Effector CD4-positive, alpha-beta T cell (primary cell): Measurements from ENCODE around the gene ETV6.

Source experiments
- DNase-seq: peaks from one replicate; pipeline ENCODE4 v3.0.0-alpha.2; 2020

The ETV6 gene

GRCh38 chr12:11786638-11787365 lies 137.3 kb downstream of the ETV6 start:
- DNase-seq: no peak

- no peak for DNase-seq
These were observed 138.0 kb downstream of the ETV6 start for GRCh38 chr12:11787437-11787836.

GRCh38 chr12:11787933-11788849 lies 138.7 kb downstream of the ETV6 start:
- DNase-seq: no peak

GRCh38 chr12:11793921-11794710 lies 144.6 kb downstream of the ETV6 start:
- DNase-seq: no peak

- no peak for DNase-seq
These were observed 145.3 kb downstream of the ETV6 start for GRCh38 chr12:11794751-11795150.

GRCh38 chr12:11795192-11795912 lies 145.9 kb downstream of the ETV6 start:
- DNase-seq: no peak

GRCh38 chr12:11795913-11796459 lies 146.5 kb downstream of the ETV6 start:
- no peak for DNase-seq

- no peak for DNase-seq
These were observed 147.9 kb downstream of the ETV6 start for GRCh38 chr12:11797317-11797913.

GRCh38 chr12:11798006-11798708 lies 148.7 kb downstream of the ETV6 start:
- no peak for DNase-seq

- DNase-seq: no peak
These were observed 149.5 kb downstream of the ETV6 start for GRCh38 chr12:11798856-11799501.

- DNase-seq: no peak
These were observed 150.0 kb downstream of the ETV6 start for GRCh38 chr12:11799502-11799873.

GRCh38 chr12:11801643-11802042 lies 152.2 kb downstream of the ETV6 start:
- DNase-seq: no peak

- no peak for DNase-seq
These were observed 154.7 kb downstream of the ETV6 start for GRCh38 chr12:11804130-11804529.

GRCh38 chr12:11805043-11805442 lies 155.6 kb downstream of the ETV6 start:
- DNase-seq: no peak

- DNase-seq: no peak
These were observed 156.2 kb downstream of the ETV6 start for GRCh38 chr12:11805680-11806079.

- no peak for DNase-seq
These were observed 158.0 kb downstream of the ETV6 start for GRCh38 chr12:11807458-11807857.

- DNase-seq: no peak
These were observed 159.5 kb downstream of the ETV6 start for GRCh38 chr12:11808931-11809330.

- DNase-seq: no peak
These were observed 160.7 kb downstream of the ETV6 start for GRCh38 chr12:11810206-11810545.

GRCh38 chr12:11811008-11811407 lies 161.5 kb downstream of the ETV6 start:
- DNase-seq: no peak

- DNase-seq: no peak
These were observed 162.7 kb downstream of the ETV6 start for GRCh38 chr12:11812241-11812585.
